Activated T-cell treated with anti-CD3 and anti-CD28 coated beads, Interleukin-2, amount 50 U/mL, for 72 hours (primary cell): ENCODE data around the gene SNX8. TPM values are rescaled to one million over a fixed set of nuclear protein-coding genes. Genes with fewer than 3 reads are reported as not detected.
"Not testable (repeated sequence)": the region's sequence is repeated elsewhere in the genome, so short reads cannot be mapped to it uniquely, and the experiment has no call there.

Experiments
- ATAC-seq, 2 donors: fragments of 150-1000 bp; cut with Tn5 transposase; replicated peaks in 1 of 2; 2 replicates each; pipeline ENCODE4 v1.10.0; 2021; ENCODE audit warnings: moderate library complexity in 2 of 2, mild to moderate bottlenecking in 1 of 2
- DNase-seq, 2 donors: peaks; one replicate each; pipeline ENCODE4 v3.0.0; 2021 to 2022; ENCODE audit warnings: mixed read lengths in 1 of 2
- H3K27ac Mint-ChIP-seq: one replicate; pipeline ENCODE4 v1.8.0; 2022; ENCODE audit warnings: mild to moderate bottlenecking, moderate library complexity, mixed read lengths
- H3K27me3 Mint-ChIP-seq: one replicate; pipeline ENCODE4 v1.8.0; 2022; ENCODE audit warnings: low read depth, mixed read lengths
- H3K36me3 Mint-ChIP-seq, 2 donors: one replicate each; pipeline ENCODE4 v1.8.0; 2022; ENCODE audit warnings: mixed read lengths in 2 of 2, mild to moderate bottlenecking in 1 of 2; ENCODE audit not compliant: insufficient read depth in 2 of 2
- H3K4me1 Mint-ChIP-seq: one replicate; pipeline ENCODE4 v1.8.0; 2022; ENCODE audit warnings: low read depth, mixed read lengths
- H3K4me3 Mint-ChIP-seq, 2 donors: one replicate each; pipeline ENCODE4 v1.8.0; 2022; ENCODE audit warnings: mild to moderate bottlenecking in 2 of 2, mixed read lengths in 2 of 2, moderate library complexity in 2 of 2
- H3K9me3 Mint-ChIP-seq, 2 donors: one replicate each; pipeline ENCODE4 v1.8.0; 2022; ENCODE audit warnings: mixed read lengths in 2 of 2
- total RNA-seq, 2 donors: library from RNA; stranded (reverse); gene quantifications; one replicate each; pipeline ENCODE4 v1.2.3, GENCODE V29; 2022

The SNX8 gene
- total RNA-seq, 2 donors from 2014 or later, result 25.5 to 31.2 TPM

GRCh38 chr7:2279896-2280295, 34.3 kb downstream of the SNX8 start:
- Mint-ChIP-seq H3K9me3 (no peaks in the 10 kb centered on the region), H3K4me3 (no peak overlapping the region), H3K27ac (no peak overlapping the region), H3K4me1 (no peaks in the 10 kb centered on the region), H3K36me3 (no peaks in the 10 kb centered on the region), H3K27me3 (no peaks in the 10 kb centered on the region)
- DNase-seq (no peak), ATAC-seq (no peak)

GRCh38 chr7:2278026-2278425, 36.2 kb downstream of the SNX8 start:
- H3K36me3 Mint-ChIP-seq, result no peaks in the 10 kb centered on the region
- no peaks in the 10 kb centered on the region for H3K4me1 Mint-ChIP-seq
- DNase-seq, result no peak
- no peak for ATAC-seq
- no peak overlapping the region for H3K4me3 Mint-ChIP-seq
- no peak overlapping the region for H3K27ac Mint-ChIP-seq
- no peaks in the 10 kb centered on the region for H3K9me3 Mint-ChIP-seq
- H3K27me3 Mint-ChIP-seq, result no peaks in the 10 kb centered on the region

- no peaks in the 10 kb centered on the region for H3K36me3 Mint-ChIP-seq
- no peaks in the 10 kb centered on the region for H3K27me3 Mint-ChIP-seq
- no peak overlapping the region for H3K27ac Mint-ChIP-seq
- DNase-seq, result no peak
- H3K4me1 Mint-ChIP-seq, result no peaks in the 10 kb centered on the region
- H3K4me3 Mint-ChIP-seq, result no peak overlapping the region
- no peaks in the 10 kb centered on the region for H3K9me3 Mint-ChIP-seq
- no peak for ATAC-seq
These were observed 38.1 kb downstream of the SNX8 start for GRCh38 chr7:2276107-2276506.

GRCh38 chr7:2275101-2275500, 39.1 kb downstream of the SNX8 start:
- DNase-seq, result no peak
- no peaks in the 10 kb centered on the region for H3K36me3 Mint-ChIP-seq
- ATAC-seq, result no peak
- H3K9me3 Mint-ChIP-seq, result no peaks in the 10 kb centered on the region
- H3K27me3 Mint-ChIP-seq, result no peaks in the 10 kb centered on the region
- no peak overlapping the region for H3K4me3 Mint-ChIP-seq
- H3K4me1 Mint-ChIP-seq, result no peaks in the 10 kb centered on the region
- H3K27ac Mint-ChIP-seq, result no peak overlapping the region

GRCh38 chr7:2274666-2275065, 39.6 kb downstream of the SNX8 start:
- Mint-ChIP-seq H3K4me1 (no peaks in the 10 kb centered on the region), H3K27me3 (no peaks in the 10 kb centered on the region), H3K27ac (no peak overlapping the region), H3K9me3 (no peaks in the 10 kb centered on the region), H3K4me3 (no peak overlapping the region), H3K36me3 (no peaks in the 10 kb centered on the region)
- ATAC-seq (no peak), DNase-seq (no peak)

- no peak overlapping the region for H3K4me3 Mint-ChIP-seq
- H3K4me1 Mint-ChIP-seq, result no peaks in the 10 kb centered on the region
- no peaks in the 10 kb centered on the region for H3K27me3 Mint-ChIP-seq
- H3K9me3 Mint-ChIP-seq, result no peaks in the 10 kb centered on the region
- ATAC-seq (no peak), DNase-seq (no peak)
- H3K27ac Mint-ChIP-seq, result no peak overlapping the region
- H3K36me3 Mint-ChIP-seq, result no peaks in the 10 kb centered on the region
These were observed 40.4 kb downstream of the SNX8 start for GRCh38 chr7:2273866-2274265.

- Mint-ChIP-seq H3K4me3 (no peak overlapping the region), H3K27me3 (no peaks in the 10 kb centered on the region), H3K9me3 (no peaks in the 10 kb centered on the region), H3K27ac (no peak overlapping the region), H3K36me3 (no peaks in the 10 kb centered on the region), H3K4me1 (no peaks in the 10 kb centered on the region)
- DNase-seq (no peak), ATAC-seq (no peak)
These were observed 42.2 kb downstream of the SNX8 start for GRCh38 chr7:2272031-2272430.

- no peak overlapping the region for H3K27ac Mint-ChIP-seq
- H3K9me3 Mint-ChIP-seq, result no peaks in the 10 kb centered on the region
- no peaks in the 10 kb centered on the region for H3K4me1 Mint-ChIP-seq
- ATAC-seq (no peak), DNase-seq (no peak)
- no peaks in the 10 kb centered on the region for H3K27me3 Mint-ChIP-seq
- H3K36me3 Mint-ChIP-seq, result no peaks in the 10 kb centered on the region
- no peak overlapping the region for H3K4me3 Mint-ChIP-seq
These were observed 42.8 kb downstream of the SNX8 start for GRCh38 chr7:2271273-2272026.

- DNase-seq, result no peak
- no peaks in the 10 kb centered on the region for H3K4me1 Mint-ChIP-seq
- no peak overlapping the region for H3K27ac Mint-ChIP-seq
- H3K9me3 Mint-ChIP-seq, result no peaks in the 10 kb centered on the region
- H3K4me3 Mint-ChIP-seq, result no peak overlapping the region
- H3K36me3 Mint-ChIP-seq, result no peaks in the 10 kb centered on the region
- H3K27me3 Mint-ChIP-seq, result no peaks in the 10 kb centered on the region
- no peak for ATAC-seq
These were observed 43.7 kb downstream of the SNX8 start for GRCh38 chr7:2270495-2270894.

GRCh38 chr7:2269991-2270460, 44.2 kb downstream of the SNX8 start:
- DNase-seq (no peak), ATAC-seq (no peak)
- Mint-ChIP-seq H3K4me3 (no peak overlapping the region), H3K9me3 (no peaks in the 10 kb centered on the region), H3K4me1 (no peaks in the 10 kb centered on the region), H3K36me3 (no peaks in the 10 kb centered on the region), H3K27ac (no peak overlapping the region), H3K27me3 (no peaks in the 10 kb centered on the region)

GRCh38 chr7:2269089-2269990, 44.9 kb downstream of the SNX8 start:
- H3K27ac Mint-ChIP-seq, H3K9me3 Mint-ChIP-seq, H3K36me3 Mint-ChIP-seq, H3K4me3 Mint-ChIP-seq, DNase-seq, H3K4me1 Mint-ChIP-seq, H3K27me3 Mint-ChIP-seq, ATAC-seq: not testable (repeated sequence)

GRCh38 chr7:2266911-2267310, 47.3 kb downstream of the SNX8 start:
- H3K27ac Mint-ChIP-seq, result no peak overlapping the region

GRCh38 chr7:2264158-2264557, 50.1 kb downstream of the SNX8 start:
- no peak overlapping the region for H3K4me3 Mint-ChIP-seq
- peaks cover 9% of the 10 kb centered on the region for H3K4me1 Mint-ChIP-seq
- no peak overlapping the region for H3K27ac Mint-ChIP-seq
- ATAC-seq (no peak), DNase-seq (no peak)
- no peaks in the 10 kb centered on the region for H3K9me3 Mint-ChIP-seq
- H3K36me3 Mint-ChIP-seq, result peaks cover 0 to 2% of the 10 kb centered on the region in 2 donors
- H3K27me3 Mint-ChIP-seq, result no peaks in the 10 kb centered on the region

More at GRCh38 chr7:2266911-2267310, 47.3 kb downstream of the SNX8 start:
- H3K9me3 Mint-ChIP-seq, result no peaks in the 10 kb centered on the region
- no peak for ATAC-seq
- H3K4me1 Mint-ChIP-seq, result peaks cover 3% of the 10 kb centered on the region
- no peak for DNase-seq
- H3K4me3 Mint-ChIP-seq, result no peak overlapping the region
- no peaks in the 10 kb centered on the region for H3K27me3 Mint-ChIP-seq
- peaks cover 0 to 2% of the 10 kb centered on the region in 2 donors for H3K36me3 Mint-ChIP-seq
